Measurements from ENCODE around the gene FAAP20.

Gene FAAP20

GRCh38 chr1:2193514-2194281 is 874 bp downstream of the FAAP20 start:
- no peak for DNase-seq

GRCh38 chr1:2192031-2192995 is 2.3 kb downstream of the FAAP20 start:
- no peak for DNase-seq

- no peak for DNase-seq
Observed at GRCh38 chr1:2190491-2190976, 4.0 kb downstream of the FAAP20 start.

GRCh38 chr1:2189459-2190425 is 4.8 kb downstream of the FAAP20 start:
- peak; percentile 95 for DNase-seq

GRCh38 chr1:2188336-2188735 is 6.2 kb downstream of the FAAP20 start:
- no peak for DNase-seq

GRCh38 chr1:2187619-2188018 is 7.0 kb downstream of the FAAP20 start:
- no peak for DNase-seq

- no peak for DNase-seq
Observed at GRCh38 chr1:2186901-2187300, 7.7 kb downstream of the FAAP20 start.

- DNase-seq = no peak
Observed at GRCh38 chr1:2185880-2186855, 8.4 kb downstream of the FAAP20 start.

GRCh38 chr1:2184934-2185333 is 9.6 kb downstream of the FAAP20 start:
- no peak for DNase-seq

GRCh38 chr1:2184531-2184930 is 10.0 kb downstream of the FAAP20 start:
- no peak for DNase-seq

- no peak for DNase-seq
Observed at GRCh38 chr1:2183937-2184334, 10.6 kb downstream of the FAAP20 start.

- DNase-seq = no peak
Observed at GRCh38 chr1:2182376-2182775, 12.2 kb downstream of the FAAP20 start.

GRCh38 chr1:2181752-2182151 is 12.8 kb downstream of the FAAP20 start:
- no peak for DNase-seq

- DNase-seq = no peak
Observed at GRCh38 chr1:2181271-2181670, 13.3 kb downstream of the FAAP20 start.

GRCh38 chr1:2180297-2181245 is 14.0 kb downstream of the FAAP20 start:
- DNase-seq = no peak

GRCh38 chr1:2179283-2180013 is 15.1 kb downstream of the FAAP20 start:
- no peak for DNase-seq

GRCh38 chr1:2178875-2179274 is 15.7 kb downstream of the FAAP20 start:
- DNase-seq = no peak

- DNase-seq = no peak
Observed at GRCh38 chr1:2177946-2178538, 16.5 kb downstream of the FAAP20 start.

- DNase-seq = no peak
Observed at GRCh38 chr1:2177541-2177940, 17.0 kb downstream of the FAAP20 start.

Data from NCI-H446 treated with DMSO at 0.1 percent for 48 hours (cell line).